Activated CD4-positive, alpha-beta T cell treated with anti-CD3 and anti-CD28 coated beads, Interleukin-2, amount 10 ng/mL, durations not matched to agents 24 days and 14 days (primary cell): Measurements from ENCODE around the gene MEF2B. TPM values are rescaled to one million over a fixed set of nuclear protein-coding genes. Genes with fewer than 3 reads are reported as not detected.
"Not testable (repeated sequence)": the region's sequence is repeated elsewhere in the genome, so short reads cannot be mapped to it uniquely, and the experiment has no call there.

Experiments used
- DNase-seq: peaks from one replicate; pipeline ENCODE4 v3.0.0; 2022
- H3K27ac Mint-ChIP-seq: one replicate; pipeline ENCODE4 v1.8.0; 2022; ENCODE audit warnings: mild to moderate bottlenecking, mixed read lengths
- H3K27me3 Mint-ChIP-seq: one replicate; pipeline ENCODE4 v1.8.0; 2022; ENCODE audit warnings: mixed read lengths
- H3K36me3 Mint-ChIP-seq: one replicate; pipeline ENCODE4 v1.8.0; 2022; ENCODE audit warnings: low read depth, mild to moderate bottlenecking, mixed read lengths
- H3K4me1 Mint-ChIP-seq: one replicate; pipeline ENCODE4 v1.8.0; 2021; ENCODE audit warnings: mixed read lengths
- H3K4me3 Mint-ChIP-seq: one replicate; pipeline ENCODE4 v1.8.0; 2022; ENCODE audit warnings: mild to moderate bottlenecking, moderate library complexity, mixed read lengths
- H3K9me3 Mint-ChIP-seq: one replicate; pipeline ENCODE4 v1.8.0; 2021; ENCODE audit warnings: mixed read lengths
- intact Hi-C: fragments of 100-400 bp; cut with micrococcal nuclease; formaldehyde crosslinking; loops from one replicate; pipeline ENCODE4 v1.15.1; 2023
- total RNA-seq: library from RNA; stranded (reverse); gene quantifications from 2 replicates; pipeline ENCODE4 v1.2.3, GENCODE V29; 2022

The MEF2B gene
- total RNA-seq, 1 donor from 2014 or later = 2.9 TPM

GRCh38 chr19:19138109-19138981 lies 31.7 kb downstream of the MEF2B start, which contains the start of gene TMEM161A:
Gene TMEM161A (minus strand): TSS chr19:19138478. CDS start chr19:19138428, 50 bp downstream.
- peaks cover 23% of the 10 kb centered on the region for H3K4me1 Mint-ChIP-seq
- peak within 1 kb of the TSS; percentile 98 for H3K27ac Mint-ChIP-seq
- H3K4me3 Mint-ChIP-seq = peak within 1 kb of the TSS; percentile 99
- intact Hi-C loops = loop anchor here (2.0 kb wide), 3 partner anchors 64 to 106 kb away; partner anchors contain the start of genes ARMC6, NR2C2AP, SLC25A42 and SUGP2
- no peaks in the 10 kb centered on the region for H3K9me3 Mint-ChIP-seq
- peak; percentile 99 for DNase-seq
- no peaks in the 10 kb centered on the region for H3K27me3 Mint-ChIP-seq
- peaks cover 10% of the 10 kb centered on the region for H3K36me3 Mint-ChIP-seq

GRCh38 chr19:19137556-19138108 lies 32.4 kb downstream of the MEF2B start:
- H3K9me3 Mint-ChIP-seq = no peaks in the 10 kb centered on the region
- peaks cover 14% of the 10 kb centered on the region for H3K36me3 Mint-ChIP-seq
- H3K27ac Mint-ChIP-seq = peak overlapping the region; percentile 98
- peaks cover 21% of the 10 kb centered on the region for H3K4me1 Mint-ChIP-seq
- intact Hi-C loops = loop anchor here (2.0 kb wide), 3 partner anchors 65 to 105 kb away; partner anchors contain the start of genes ARMC6, NR2C2AP, SLC25A42 and SUGP2
- DNase-seq = no peak
- H3K4me3 Mint-ChIP-seq = peak overlapping the region; percentile 99
- H3K27me3 Mint-ChIP-seq = no peaks in the 10 kb centered on the region

GRCh38 chr19:19135713-19136112 lies 34.4 kb downstream of the MEF2B start:
- peaks cover 25% of the 10 kb centered on the region for H3K36me3 Mint-ChIP-seq
- H3K27ac Mint-ChIP-seq, H3K4me3 Mint-ChIP-seq, H3K9me3 Mint-ChIP-seq, DNase-seq, H3K27me3 Mint-ChIP-seq, intact Hi-C loops: not testable (repeated sequence)
- H3K4me1 Mint-ChIP-seq = peaks cover 21% of the 10 kb centered on the region

GRCh38 chr19:19134687-19135158 lies 35.3 kb downstream of the MEF2B start:
- intact Hi-C loops = no loop called here
- peak; percentile 77 for DNase-seq
- Mint-ChIP-seq H3K27me3 (no peaks in the 10 kb centered on the region), H3K4me3 (no peak overlapping the region), H3K9me3 (no peaks in the 10 kb centered on the region), H3K27ac (no peak overlapping the region), H3K36me3 (peaks cover 30% of the 10 kb centered on the region), H3K4me1 (peaks cover 21% of the 10 kb centered on the region)

GRCh38 chr19:19133985-19134384 lies 36.1 kb downstream of the MEF2B start:
- Mint-ChIP-seq H3K4me1 (peaks cover 21% of the 10 kb centered on the region), H3K36me3 (peaks cover 34% of the 10 kb centered on the region), H3K9me3 (no peaks in the 10 kb centered on the region), H3K27ac (peak overlapping the region; percentile 16), H3K27me3 (no peaks in the 10 kb centered on the region), H3K4me3 (no peak overlapping the region)
- no peak for DNase-seq
- intact Hi-C loops = no loop called here

GRCh38 chr19:19132912-19133311 lies 37.2 kb downstream of the MEF2B start:
- intact Hi-C loops = no loop called here
- Mint-ChIP-seq H3K4me1 (peaks cover 13% of the 10 kb centered on the region), H3K27ac (no peak overlapping the region), H3K36me3 (peaks cover 35% of the 10 kb centered on the region), H3K4me3 (no peak overlapping the region), H3K27me3 (no peaks in the 10 kb centered on the region), H3K9me3 (no peaks in the 10 kb centered on the region)
- no peak for DNase-seq

- no peak overlapping the region for H3K4me3 Mint-ChIP-seq
- peaks cover 5% of the 10 kb centered on the region for H3K4me1 Mint-ChIP-seq
- intact Hi-C loops = no loop called here
- no peak for DNase-seq
- H3K9me3 Mint-ChIP-seq = no peaks in the 10 kb centered on the region
- H3K27ac Mint-ChIP-seq = no peak overlapping the region
- H3K36me3 Mint-ChIP-seq = peaks cover 34% of the 10 kb centered on the region
- H3K27me3 Mint-ChIP-seq = no peaks in the 10 kb centered on the region
Observed at GRCh38 chr19:19131989-19132388, 38.1 kb downstream of the MEF2B start.

GRCh38 chr19:19126102-19126501 lies 44.0 kb downstream of the MEF2B start:
- Mint-ChIP-seq H3K4me3 (no peak overlapping the region), H3K27ac (no peak overlapping the region), H3K36me3 (peaks cover 25% of the 10 kb centered on the region), H3K4me1 (no peaks in the 10 kb centered on the region), H3K9me3 (no peaks in the 10 kb centered on the region), H3K27me3 (no peaks in the 10 kb centered on the region)
- intact Hi-C loops = no loop called here
- DNase-seq = no peak

- Mint-ChIP-seq H3K9me3 (no peaks in the 10 kb centered on the region), H3K4me1 (no peaks in the 10 kb centered on the region), H3K27ac (no peak overlapping the region), H3K4me3 (no peak overlapping the region), H3K36me3 (peaks cover 27% of the 10 kb centered on the region), H3K27me3 (no peaks in the 10 kb centered on the region)
- intact Hi-C loops = no loop called here
- DNase-seq = no peak
Observed at GRCh38 chr19:19123386-19123785, 46.7 kb downstream of the MEF2B start.

GRCh38 chr19:19122902-19123301 lies 47.2 kb downstream of the MEF2B start:
- no peak overlapping the region for H3K4me3 Mint-ChIP-seq

GRCh38 chr19:19121371-19121770 lies 48.7 kb downstream of the MEF2B start:
- Mint-ChIP-seq H3K27ac (no peak overlapping the region), H3K27me3 (no peaks in the 10 kb centered on the region), H3K4me1 (no peaks in the 10 kb centered on the region), H3K9me3 (no peaks in the 10 kb centered on the region), H3K36me3 (peaks cover 25% of the 10 kb centered on the region), H3K4me3 (no peak overlapping the region)
- intact Hi-C loops = no loop called here
- DNase-seq = no peak

More at GRCh38 chr19:19122902-19123301, 47.2 kb downstream of the MEF2B start:
- Mint-ChIP-seq H3K9me3 (no peaks in the 10 kb centered on the region), H3K27me3 (no peaks in the 10 kb centered on the region), H3K4me1 (no peaks in the 10 kb centered on the region), H3K36me3 (peaks cover 26% of the 10 kb centered on the region), H3K27ac (no peak overlapping the region)
- no peak for DNase-seq
- intact Hi-C loops = no loop called here

- Mint-ChIP-seq H3K9me3 (no peaks in the 10 kb centered on the region), H3K4me1 (no peaks in the 10 kb centered on the region), H3K27ac (no peak overlapping the region), H3K27me3 (no peaks in the 10 kb centered on the region), H3K4me3 (no peak overlapping the region), H3K36me3 (peaks cover 22% of the 10 kb centered on the region)
- DNase-seq = peak; percentile 76
- intact Hi-C loops = no loop called here
Observed at GRCh38 chr19:19120308-19121231, 49.5 kb downstream of the MEF2B start.
